NCI-H82 (cell line): ENCODE data around the gene TMEM98.
"Not testable (repeated sequence)": the region's sequence is repeated elsewhere in the genome, so short reads cannot be mapped to it uniquely, and the experiment has no call there.

ENCODE experiments used
- DNase-seq: peaks from one replicate; lab custom pipeline; 2025; lab: John Stamatoyannopoulos, UW

TMEM98 gene

GRCh38 chr17:32915245-32915644, 12.7 kb upstream of the TMEM98 start:
- no peak for DNase-seq

- no peak for DNase-seq
Observed at GRCh38 chr17:32916134-32916533, 11.8 kb upstream of the TMEM98 start.

- DNase-seq: no peak
Observed at GRCh38 chr17:32917081-32917480, 10.9 kb upstream of the TMEM98 start.

- DNase-seq: no peak
Observed at GRCh38 chr17:32917842-32918241, 10.1 kb upstream of the TMEM98 start.

GRCh38 chr17:32919876-32920275, 8.1 kb upstream of the TMEM98 start:
- not testable (repeated sequence) for DNase-seq

GRCh38 chr17:32920293-32920692, 7.7 kb upstream of the TMEM98 start:
- no peak for DNase-seq

- no peak for DNase-seq
Observed at GRCh38 chr17:32921017-32921416, 6.9 kb upstream of the TMEM98 start.

- DNase-seq: not testable (repeated sequence)
Observed at GRCh38 chr17:32923905-32924304, 4.0 kb upstream of the TMEM98 start.

- DNase-seq: no peak
Observed at GRCh38 chr17:32926183-32926582, 1.8 kb upstream of the TMEM98 start.

- DNase-seq: not testable (repeated sequence)
Observed at GRCh38 chr17:32926789-32927188, 1.2 kb upstream of the TMEM98 start.

GRCh38 chr17:32927201-32927723, 691 bp upstream of the TMEM98 start:
- DNase-seq: no peak

GRCh38 chr17:32928586-32929535, 908 bp downstream of the TMEM98 start:
- DNase-seq: peak; percentile 33

GRCh38 chr17:32929588-32929987, 1.6 kb downstream of the TMEM98 start:
- no peak for DNase-seq

GRCh38 chr17:32930512-32930911, 2.6 kb downstream of the TMEM98 start:
- no peak for DNase-seq

- DNase-seq: no peak
Observed at GRCh38 chr17:32931686-32932085, 3.7 kb downstream of the TMEM98 start.

- DNase-seq: no peak
Observed at GRCh38 chr17:32933881-32934280, 5.9 kb downstream of the TMEM98 start.

- DNase-seq: no peak
Observed at GRCh38 chr17:32935726-32936125, 7.8 kb downstream of the TMEM98 start.

- no peak for DNase-seq
Observed at GRCh38 chr17:32936186-32936893, 8.4 kb downstream of the TMEM98 start.

GRCh38 chr17:32936894-32937500, 9.0 kb downstream of the TMEM98 start:
- peak; percentile 84 for DNase-seq

- DNase-seq: no peak
Observed at GRCh38 chr17:32940706-32941390, 12.9 kb downstream of the TMEM98 start.

GRCh38 chr17:32941419-32942032, 13.6 kb downstream of the TMEM98 start:
- DNase-seq: no peak
